Neuronal stem cell (in vitro differentiated cells): ENCODE data around the gene ASB2.

Experiments
- DNase-seq: peaks from one replicate; pipeline ENCODE4 v3.0.0-alpha.2; 2013; ENCODE audit warnings: low spot score
- H2AFZ ChIP-seq: one replicate; pipeline ENCODE4 v1.6.1; 2013; ENCODE audit warnings: mild to moderate bottlenecking, low read length, inconsistent platforms
- H2AK5ac ChIP-seq: 2 replicates; pipeline ENCODE4 v1.6.1; 2013; ENCODE audit warnings: low read depth, mild to moderate bottlenecking, inconsistent platforms, low read length, moderate library complexity, mixed read lengths
- H2BK120ac ChIP-seq: 2 replicates; pipeline ENCODE4 v1.6.1; 2013; ENCODE audit warnings: low read depth, mild to moderate bottlenecking, inconsistent platforms, low read length, moderate library complexity, mixed read lengths
- H2BK12ac ChIP-seq: one replicate; pipeline ENCODE4 v1.6.1; 2013; ENCODE audit warnings: low read length, inconsistent platforms
- H2BK15ac ChIP-seq: 2 replicates; pipeline ENCODE4 v1.6.1; 2013; ENCODE audit warnings: mild to moderate bottlenecking, low read length, inconsistent platforms, mixed read lengths
- H2BK5ac ChIP-seq: one replicate; pipeline ENCODE4 v1.6.1; 2013; ENCODE audit warnings: inconsistent platforms, mild to moderate bottlenecking, low read length, moderate library complexity
- H3K14ac ChIP-seq: one replicate; pipeline ENCODE4 v1.6.1; 2013; ENCODE audit warnings: low read length, inconsistent platforms
- H3K18ac ChIP-seq: 2 replicates; pipeline ENCODE4 v1.6.1; 2013; ENCODE audit warnings: low read length, inconsistent platforms
- H3K23ac ChIP-seq: 2 replicates; pipeline ENCODE4 v1.6.1; 2013; ENCODE audit warnings: low read depth, mild to moderate bottlenecking, mixed read lengths, low read length, inconsistent platforms; ENCODE audit not compliant: poor library complexity
- H3K27ac ChIP-seq: replicated peaks from 3 replicates; pipeline ENCODE4 v1.5.1; 2013; ENCODE audit warnings: low read length, inconsistent platforms
- H3K27me3 ChIP-seq, 3 experiments: 2 replicates each; pipeline ENCODE4 v1.6.1; 2013; ENCODE audit warnings: low read length in 3 of 3, mild to moderate bottlenecking in 2 of 3, inconsistent platforms in 1 of 3, low read depth in 1 of 3, mixed read lengths in 1 of 3, moderate library complexity in 1 of 3; ENCODE audit not compliant: control insufficient read depth in 3 of 3, insufficient read depth in 3 of 3
- H3K36me3 ChIP-seq, 2 donors: replicated peaks in 1 of 2; 2 replicates each; pipeline ENCODE4 v1.6.1; 2013; ENCODE audit warnings: low read length in 2 of 2; ENCODE audit not compliant: control insufficient read depth in 2 of 2, insufficient read depth in 2 of 2
- H3K4ac ChIP-seq: 2 replicates; pipeline ENCODE4 v1.6.1; 2013; ENCODE audit warnings: inconsistent platforms, mild to moderate bottlenecking, low read length, moderate library complexity
- H3K4me1 ChIP-seq, 2 donors: 1 replicate in 1 of 2; 2 replicates in 1 of 2; pipeline ENCODE4 v1.6.1; 2013; ENCODE audit warnings: low read length in 2 of 2, low read depth in 1 of 2; ENCODE audit not compliant: control insufficient read depth in 2 of 2, insufficient read depth in 1 of 2
- H3K4me2 ChIP-seq: one replicate; pipeline ENCODE4 v1.6.1; 2013; ENCODE audit warnings: mild to moderate bottlenecking, low read length, inconsistent platforms; ENCODE audit not compliant: insufficient read depth, poor library complexity, severe bottlenecking
- H3K4me3 ChIP-seq, 2 donors: 2 replicates each; pipeline ENCODE4 v1.5.1; 2013; ENCODE audit warnings: low read length in 2 of 2, mild to moderate bottlenecking in 2 of 2, inconsistent platforms in 1 of 2, moderate library complexity in 1 of 2
- H3K79me1 ChIP-seq: one replicate; pipeline ENCODE4 v1.6.1; 2013; ENCODE audit warnings: low read depth, mild to moderate bottlenecking, inconsistent platforms, low read length, moderate library complexity
- H3K9ac ChIP-seq: one replicate; pipeline ENCODE4 v1.6.1; 2013; ENCODE audit warnings: mild to moderate bottlenecking, low read depth, low read length, inconsistent platforms; ENCODE audit not compliant: poor library complexity
- H3K9me3 ChIP-seq, 2 donors: replicated peaks in 1 of 2; 2 replicates each; pipeline versions ENCODE3 to v1.6.1; 2013; ENCODE audit warnings: low read length in 2 of 2, mild to moderate bottlenecking in 2 of 2, inconsistent platforms in 1 of 2, low read depth in 1 of 2, mixed read lengths in 1 of 2, moderate library complexity in 1 of 2; ENCODE audit not compliant: control insufficient read depth in 2 of 2, insufficient read depth in 1 of 2
- H4K8ac ChIP-seq: one replicate; pipeline ENCODE4 v1.6.1; 2013; ENCODE audit warnings: low read depth, mild to moderate bottlenecking, inconsistent platforms, low read length, moderate library complexity
- H4K91ac ChIP-seq: one replicate; pipeline ENCODE4 v1.6.1; 2013; ENCODE audit warnings: low read length, low read depth, mild to moderate bottlenecking, inconsistent platforms; ENCODE audit not compliant: poor library complexity
- WGBS, 2 donors: extraction: QIAGEN DNeasy Blood & Tissue Kit; methylation state at CpG; one replicate each; pipeline ENCODE4 v1.1.7; 2013; ENCODE audit warnings: missing lambda C conversion rate in 2 of 2, mixed read lengths in 1 of 2; ENCODE audit not compliant: insufficient read length in 2 of 2, insufficient replicate concordance in 1 of 2; ENCODE audit errors: extremely low coverage in 2 of 2; 5-methylcytosine and 5-hydroxymethylcytosine counted together

The ASB2 gene

GRCh38 chr14:93926245-93926872 lies 50.0 kb downstream of the ASB2 start:
- Histone ChIP-seq H3K36me3 (peaks cover 0 to 34% of the 10 kb centered on the region in 2 donors), H4K91ac (peak overlapping the region; percentile 64), H2AFZ (peak overlapping the region; percentile 80), H3K4me2 (no peak overlapping the region), H3K27me3 (no peaks in the 10 kb centered on the region), H2BK15ac (no peak overlapping the region), H3K79me1 (no peaks in the 10 kb centered on the region), H3K4ac (no peak overlapping the region), H3K4me1 (peaks cover 27 to 29% of the 10 kb centered on the region in 2 donors), H3K18ac (peak overlapping the region; percentile 86), H3K14ac (no peak overlapping the region), H2BK12ac (no peak overlapping the region), H3K23ac (no peak overlapping the region), H3K4me3 (peak overlapping the region in 1 of 2 donors; percentile 77), H2BK120ac (no peak overlapping the region), H2BK5ac (peak overlapping the region; percentile 43), H3K9ac (no peak overlapping the region), H2AK5ac (peak overlapping the region; percentile 93), H3K9me3 (peaks cover 0 to 8% of the 10 kb centered on the region in 2 donors), H3K27ac (peak overlapping the region; percentile 78), H4K8ac (no peak overlapping the region)
- peak; percentile 58 for DNase-seq
- no CpG with 5 or more reads among the region's 21 CpGs for WGBS, 2 donors

- DNase-seq = no peak
- no peaks in the 10 kb centered on the region for H3K79me1 ChIP-seq
- H3K14ac ChIP-seq = peak overlapping the region; percentile 42
- peak overlapping the region; percentile 60 for H3K4ac ChIP-seq
- H2AFZ ChIP-seq = peak overlapping the region; percentile 80
- no peaks in the 10 kb centered on the region for H3K27me3 ChIP-seq
- peak overlapping the region; percentile 93 for H2AK5ac ChIP-seq
- peak overlapping the region; percentile 64 for H4K91ac ChIP-seq
- WGBS, 2 donors = no CpG with 5 or more reads among the region's 13 CpGs
- H3K27ac ChIP-seq = peak overlapping the region; percentile 78
- H2BK12ac ChIP-seq = peak overlapping the region; percentile 8
- peaks cover 27 to 29% of the 10 kb centered on the region in 2 donors for H3K4me1 ChIP-seq
- peak overlapping the region; percentile 78 for H2BK15ac ChIP-seq
- peak overlapping the region; percentile 43 for H2BK5ac ChIP-seq
- no peak overlapping the region for H3K4me2 ChIP-seq
- H3K4me3 ChIP-seq = peak overlapping the region in 1 of 2 donors; percentile 77
- no peak overlapping the region for H3K9ac ChIP-seq
- peaks cover 0 to 8% of the 10 kb centered on the region in 2 donors for H3K9me3 ChIP-seq
- H3K18ac ChIP-seq = peak overlapping the region; percentile 78
- peaks cover 0 to 34% of the 10 kb centered on the region in 2 donors for H3K36me3 ChIP-seq
- H4K8ac ChIP-seq = peak overlapping the region; percentile 88
- H2BK120ac ChIP-seq = no peak overlapping the region
- H3K23ac ChIP-seq = no peak overlapping the region
Observed at GRCh38 chr14:93925374-93925895, 50.9 kb downstream of the ASB2 start.

- Histone ChIP-seq H4K8ac (no peak overlapping the region), H2AK5ac (peak overlapping the region; percentile 93), H3K27me3 (no peaks in the 10 kb centered on the region), H3K4me1 (peaks cover 27 to 29% of the 10 kb centered on the region in 2 donors), H3K23ac (no peak overlapping the region), H3K14ac (peak overlapping the region; percentile 39), H3K9me3 (peaks cover 0 to 8% of the 10 kb centered on the region in 2 donors), H2AFZ (no peak overlapping the region), H3K18ac (peak overlapping the region; percentile 24), H2BK12ac (peak overlapping the region; percentile 8), H2BK5ac (no peak overlapping the region), H3K4me2 (no peak overlapping the region), H4K91ac (no peak overlapping the region), H2BK15ac (peak overlapping the region; percentile 78), H3K36me3 (peaks cover 0 to 29% of the 10 kb centered on the region in 2 donors), H3K79me1 (no peaks in the 10 kb centered on the region), H3K27ac (no peak overlapping the region), H3K9ac (no peak overlapping the region), H3K4ac (no peak overlapping the region), H3K4me3 (no peak overlapping the region), H2BK120ac (peak overlapping the region; percentile 21)
- WGBS, 2 donors = no CpG with 5 or more reads among the region's 14 CpGs
- no peak for DNase-seq
Observed at GRCh38 chr14:93924592-93925355, 51.6 kb downstream of the ASB2 start.

GRCh38 chr14:93923626-93924025 lies 52.7 kb downstream of the ASB2 start:
- H3K27ac ChIP-seq = no peak overlapping the region
- no CpG with 5 or more reads among the region's 8 CpGs for WGBS, 2 donors

More at GRCh38 chr14:93923626-93924025, 52.7 kb downstream of the ASB2 start:
- Histone ChIP-seq H4K8ac (no peak overlapping the region), H3K9me3 (peaks cover 4 to 14% of the 10 kb centered on the region in 2 donors), H3K4me1 (peaks cover 25 to 27% of the 10 kb centered on the region in 2 donors), H2BK12ac (no peak overlapping the region), H2AK5ac (peak overlapping the region; percentile 9), H3K14ac (no peak overlapping the region), H3K79me1 (no peaks in the 10 kb centered on the region), H2BK15ac (peak overlapping the region; percentile 2), H3K9ac (no peak overlapping the region), H3K4me3 (no peak overlapping the region), H3K4me2 (no peak overlapping the region), H2BK5ac (no peak overlapping the region), H3K4ac (no peak overlapping the region), H3K23ac (no peak overlapping the region), H4K91ac (no peak overlapping the region), H2AFZ (no peak overlapping the region), H3K18ac (peak overlapping the region; percentile 66), H3K36me3 (peaks cover 0 to 18% of the 10 kb centered on the region in 2 donors), H2BK120ac (no peak overlapping the region), H3K27me3 (no peaks in the 10 kb centered on the region)
- no peak for DNase-seq
